DMS 273 (cell line): Measurements from ENCODE around the gene TRAPPC12.
A peak's percentile ranks its signal among the peaks of the same experiment; 100 is the strongest.
"Not testable (repeated sequence)": the region's sequence is repeated elsewhere in the genome, so short reads cannot be mapped to it uniquely, and the experiment has no call there.

Experiments
- DNase-seq: peaks from one replicate; lab custom pipeline; 2025; ENCODE audit not compliant: unreplicated experiment; lab: John Stamatoyannopoulos, UW

Gene TRAPPC12

DNA sequence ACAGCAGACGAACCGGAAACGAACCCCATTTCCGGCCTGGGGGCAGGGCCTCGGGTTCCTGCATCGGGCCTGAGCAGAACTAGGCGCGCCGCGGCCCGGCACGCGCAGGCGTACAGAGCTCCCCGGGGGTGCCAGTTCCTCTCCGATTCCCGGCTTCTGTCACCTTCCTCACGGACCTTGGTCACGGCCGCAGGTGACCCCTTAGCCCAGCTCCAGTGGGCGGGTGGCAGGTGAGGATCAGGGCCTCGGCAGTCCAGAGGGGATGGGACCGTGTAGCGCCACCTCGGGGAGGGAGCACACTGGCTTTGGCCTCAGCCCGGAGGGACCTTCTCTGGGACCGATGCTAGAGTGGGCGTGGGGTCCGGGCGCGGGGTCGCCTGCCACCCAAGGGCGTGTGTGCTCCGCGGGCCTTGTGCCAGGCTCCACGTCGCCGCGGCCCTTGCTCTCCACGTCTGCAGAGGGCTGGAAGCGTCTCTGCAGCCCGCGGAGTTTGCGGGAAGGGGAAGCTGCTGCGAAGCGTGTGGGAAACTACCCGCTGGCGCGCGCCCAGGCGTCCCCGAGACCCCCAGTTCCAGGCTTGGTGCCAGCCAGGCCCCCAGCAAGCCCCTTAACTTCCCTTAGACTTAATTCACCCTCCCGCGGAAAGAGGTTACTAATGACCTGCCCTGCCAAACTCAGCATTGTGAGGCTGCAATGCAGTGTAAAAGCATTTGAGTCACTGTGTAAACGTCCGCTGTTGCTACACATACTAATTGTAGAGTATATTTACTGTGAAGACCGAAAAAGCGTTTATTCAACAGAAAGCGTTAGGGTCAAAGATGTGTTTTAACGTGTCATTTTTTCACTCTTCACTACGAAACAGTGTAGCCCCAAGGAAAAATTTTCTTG is at the start of gene TRAPPC12:
TRAPPC12 (plus strand) TSS at position 48 of the 888 bp plus-strand sequence. CDS start 7,930 bp downstream, outside the sequence.
- DNase-seq: peak; percentile 96

DNA sequence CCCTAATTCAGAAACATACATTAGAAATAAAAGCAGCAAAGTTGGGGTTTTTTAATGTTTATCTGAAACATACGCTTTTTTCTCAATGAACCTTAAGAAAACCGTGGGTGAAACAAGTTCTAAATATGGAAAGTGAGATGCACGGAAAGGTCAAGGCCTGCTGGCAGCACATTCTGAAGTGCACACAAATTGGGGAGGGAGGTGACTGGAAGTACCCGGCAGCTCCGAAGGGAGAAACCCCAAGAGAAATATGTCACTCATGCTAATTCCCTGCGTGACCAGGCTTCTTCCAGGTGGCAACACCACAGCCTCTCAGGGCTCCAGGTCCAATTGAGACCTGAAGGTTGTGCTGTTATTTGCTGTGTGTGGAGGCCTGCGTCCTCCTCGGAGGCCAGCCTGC is 47.4 kb upstream of the TRAPPC12 start:
- no peak for DNase-seq

DNA sequence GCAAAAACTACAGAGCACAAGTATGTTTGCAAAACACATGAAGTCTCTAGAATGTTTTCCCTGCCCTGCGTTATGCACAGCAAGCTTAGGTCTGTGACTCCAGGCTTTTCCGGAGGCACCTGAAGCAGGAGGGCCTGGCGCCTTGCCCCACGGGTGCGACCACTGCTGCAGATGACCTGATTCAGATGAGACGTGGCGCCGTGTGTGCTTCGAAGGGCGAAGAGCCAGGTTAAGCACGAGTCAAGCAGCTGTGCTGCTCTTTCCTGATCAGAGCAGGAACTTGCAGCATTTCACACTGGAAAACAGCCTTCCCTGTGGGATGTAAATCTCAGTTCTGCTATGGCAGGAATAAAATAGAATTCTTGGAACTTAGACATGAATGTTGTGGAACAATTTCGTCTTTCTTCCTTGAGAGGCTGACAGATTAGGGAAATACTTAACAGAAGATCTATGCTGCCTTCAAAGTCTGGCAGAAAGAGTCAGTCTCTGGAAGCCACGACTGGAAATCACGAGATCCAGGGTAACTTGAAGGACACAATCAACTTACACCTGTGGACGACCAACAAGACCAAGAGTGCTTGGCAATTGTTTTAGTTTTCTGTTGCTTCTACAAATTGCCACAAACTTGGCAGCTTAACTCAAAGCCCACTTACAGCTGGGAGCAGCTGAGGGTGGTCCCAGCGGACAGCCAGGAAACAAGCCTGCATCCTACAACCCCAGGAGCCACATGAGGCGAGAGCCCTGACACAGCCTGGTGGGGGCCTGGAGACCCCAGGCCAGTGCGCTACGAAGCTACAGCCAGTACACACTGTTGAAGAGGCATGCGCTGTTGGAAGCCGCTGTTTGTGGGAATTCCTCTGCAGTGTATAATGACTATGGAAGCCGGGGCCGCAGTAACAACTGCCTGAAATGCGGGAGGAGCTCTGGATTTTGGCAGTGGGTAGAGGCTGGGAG is 44.8 kb upstream of the TRAPPC12 start:
- DNase-seq: no peak

DNA sequence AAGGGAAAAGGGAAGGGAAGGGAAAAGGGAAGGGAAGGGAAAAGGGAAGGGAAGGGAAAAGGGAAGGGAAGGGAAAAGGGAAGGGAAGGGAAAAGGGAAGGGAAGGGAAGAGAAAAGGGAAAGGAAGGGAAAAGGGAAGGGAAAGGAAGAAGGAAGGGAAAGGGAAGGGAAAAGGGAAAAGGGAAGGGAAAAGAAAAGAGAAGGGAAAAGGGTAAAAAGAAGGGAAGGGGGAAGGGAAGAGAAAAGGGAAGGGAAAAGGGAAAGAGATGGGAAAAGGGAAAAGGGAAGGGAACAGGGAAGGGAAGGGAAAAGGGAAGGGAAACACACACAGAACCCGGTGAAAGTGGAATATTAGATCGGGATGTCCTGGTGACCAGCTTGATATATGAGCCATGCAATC is 42.6 kb upstream of the TRAPPC12 start:
- DNase-seq: no peak

DNA sequence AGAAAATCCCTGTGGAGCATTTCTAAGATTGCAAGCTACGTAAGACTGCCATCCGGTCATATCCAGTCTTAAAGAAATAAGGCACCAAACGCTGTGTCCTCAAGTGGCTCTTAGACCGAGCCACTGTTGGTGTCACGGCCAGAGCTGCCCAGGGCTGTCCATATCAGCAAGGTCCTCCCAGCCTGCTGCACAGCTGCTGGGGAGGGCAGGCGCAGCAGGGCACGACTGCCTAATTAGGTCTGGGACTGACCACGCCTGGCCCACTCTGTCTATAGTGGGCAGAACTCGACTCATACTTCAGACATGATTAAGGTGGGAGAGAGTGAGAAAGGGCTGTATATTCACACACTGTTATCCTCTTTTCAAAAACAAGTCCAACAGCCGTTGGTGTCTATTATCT is 41.2 kb upstream of the TRAPPC12 start:
- no peak for DNase-seq

DNA sequence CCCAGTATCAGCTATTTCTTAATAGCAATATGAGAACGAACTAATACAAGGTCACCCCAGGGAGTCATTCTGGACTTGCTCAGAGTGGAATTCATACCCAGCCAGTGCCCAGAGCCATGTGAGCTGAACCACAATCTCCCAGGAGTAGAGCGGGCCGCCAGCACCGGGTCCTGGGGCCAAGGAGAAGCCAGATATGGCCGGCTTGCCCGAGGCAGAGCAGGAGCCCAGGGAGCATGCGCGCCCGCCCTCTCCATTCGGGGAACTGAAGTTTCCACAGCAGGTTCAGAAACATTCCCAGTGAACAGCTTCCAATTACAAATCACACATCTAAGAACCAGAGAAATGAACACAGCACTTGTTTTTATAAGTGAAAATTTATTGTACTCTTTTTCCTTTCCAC is 39.4 kb upstream of the TRAPPC12 start:
- no peak for DNase-seq

DNA sequence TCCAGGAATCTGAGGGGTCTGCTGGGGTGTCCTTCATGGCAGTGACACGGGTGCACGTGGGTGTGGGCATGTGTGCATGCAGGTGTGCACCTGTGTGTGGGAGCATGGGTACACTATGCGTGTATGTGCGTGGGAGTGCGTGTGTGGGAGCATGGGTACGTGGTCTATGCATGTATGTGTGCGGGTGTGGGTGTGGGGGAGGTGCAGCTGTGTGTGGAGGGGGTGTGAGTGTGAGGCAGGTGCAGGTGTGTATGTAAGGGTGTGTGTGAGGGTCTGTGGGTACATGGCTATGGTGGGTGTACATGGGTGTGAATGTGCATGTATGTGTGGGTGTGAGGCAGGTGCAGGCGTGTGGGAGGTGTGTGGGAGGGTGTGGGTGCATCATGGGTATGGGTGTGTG is 38.2 kb upstream of the TRAPPC12 start:
- DNase-seq: no peak

DNA sequence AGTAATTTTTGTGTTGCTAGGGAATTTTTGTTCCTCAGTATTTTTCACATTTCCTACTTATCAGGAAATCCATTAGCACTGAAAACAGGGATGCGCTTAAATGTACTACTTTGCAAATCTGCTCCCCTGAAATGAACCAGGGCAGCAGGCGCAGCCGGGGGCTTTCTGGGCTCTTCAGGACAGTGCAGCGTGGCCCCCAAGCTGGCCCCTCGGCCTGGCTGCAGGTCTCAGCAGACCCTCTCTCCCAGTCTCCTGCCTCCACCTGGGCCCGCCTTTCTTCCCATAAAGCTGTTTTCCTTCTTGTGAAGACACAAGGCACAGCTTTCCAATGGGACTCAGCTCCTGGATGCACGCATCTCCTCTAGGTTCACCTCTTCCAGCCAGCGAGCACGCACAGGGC is 37.2 kb upstream of the TRAPPC12 start:
- DNase-seq: no peak

DNA sequence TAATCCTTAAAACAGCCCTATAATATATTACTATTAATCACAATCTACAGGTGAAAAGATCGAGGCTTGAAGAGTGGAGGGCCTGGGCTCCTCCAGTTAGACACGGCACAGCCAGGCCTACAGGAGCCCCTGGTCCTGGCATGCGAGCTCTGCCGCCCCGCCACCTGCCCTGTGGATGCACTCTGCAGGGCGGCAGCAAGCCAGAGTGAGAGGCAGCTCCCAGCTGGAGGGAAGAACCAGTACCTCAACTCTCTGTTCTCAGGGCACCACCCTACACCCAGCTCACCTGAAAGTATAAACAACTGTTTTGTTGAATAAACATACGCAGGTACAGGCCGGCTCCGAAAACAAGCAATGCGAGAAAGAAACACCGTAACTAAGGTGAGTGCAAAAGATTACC is 36.5 kb upstream of the TRAPPC12 start:
- no peak for DNase-seq

DNA sequence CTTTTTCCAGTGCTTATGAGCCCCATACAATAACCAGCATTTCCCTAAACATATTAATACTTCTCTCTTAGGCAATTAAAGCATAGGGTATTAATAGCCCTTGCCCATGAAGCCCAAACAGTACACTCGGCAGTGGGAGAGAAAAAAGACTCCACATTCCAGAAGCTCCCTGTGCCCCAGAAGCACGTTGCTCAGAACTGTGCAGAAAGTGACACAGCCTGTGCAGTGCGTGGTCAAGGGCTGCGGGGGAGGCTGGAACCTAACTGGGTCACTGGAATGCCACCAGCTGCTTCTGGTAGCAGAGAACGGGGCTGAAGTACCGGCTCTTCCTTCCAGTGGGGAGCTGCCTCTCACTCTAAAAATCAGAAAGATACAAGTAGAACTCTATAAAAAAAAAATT is 34.6 kb upstream of the TRAPPC12 start:
- DNase-seq: no peak

DNA sequence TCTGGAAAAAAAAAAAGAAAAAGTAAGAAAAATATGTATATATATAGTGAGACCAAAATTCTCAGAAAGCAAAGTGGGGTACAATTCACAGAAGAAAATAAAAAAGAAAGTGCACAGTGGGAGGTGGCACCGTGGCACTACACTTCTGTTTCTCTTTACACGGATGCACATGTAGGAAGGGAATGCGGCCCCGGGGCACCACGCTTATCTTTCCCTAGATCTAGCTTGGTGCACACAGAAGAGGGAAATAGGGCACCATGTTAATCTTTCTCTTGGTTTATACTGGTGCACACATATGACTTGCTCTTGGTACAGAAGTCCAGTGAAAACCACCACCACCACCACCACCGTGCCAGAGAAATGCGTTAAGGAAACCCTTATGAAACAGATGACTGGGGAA is 33.9 kb upstream of the TRAPPC12 start:
- no peak for DNase-seq

DNA sequence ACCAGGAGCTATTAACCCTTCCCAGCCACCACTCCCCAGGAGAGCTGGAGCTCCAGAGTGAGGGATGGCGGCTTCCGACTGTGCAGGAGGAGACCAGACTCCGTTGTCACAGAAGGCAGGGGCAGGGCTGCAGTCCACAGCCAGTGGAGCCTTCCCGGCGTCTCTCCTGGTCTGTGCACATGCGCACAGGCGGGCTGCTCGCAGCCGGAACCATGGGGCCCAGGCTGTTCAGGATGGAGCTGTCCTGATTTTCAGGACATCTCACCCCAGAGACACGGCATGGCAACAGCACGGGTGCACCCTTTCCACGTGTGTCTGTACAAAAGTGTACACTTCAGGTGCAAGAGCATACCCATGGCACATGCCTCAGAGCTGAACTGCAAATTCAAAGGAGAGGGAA is 30.7 kb upstream of the TRAPPC12 start:
- no peak for DNase-seq

DNA sequence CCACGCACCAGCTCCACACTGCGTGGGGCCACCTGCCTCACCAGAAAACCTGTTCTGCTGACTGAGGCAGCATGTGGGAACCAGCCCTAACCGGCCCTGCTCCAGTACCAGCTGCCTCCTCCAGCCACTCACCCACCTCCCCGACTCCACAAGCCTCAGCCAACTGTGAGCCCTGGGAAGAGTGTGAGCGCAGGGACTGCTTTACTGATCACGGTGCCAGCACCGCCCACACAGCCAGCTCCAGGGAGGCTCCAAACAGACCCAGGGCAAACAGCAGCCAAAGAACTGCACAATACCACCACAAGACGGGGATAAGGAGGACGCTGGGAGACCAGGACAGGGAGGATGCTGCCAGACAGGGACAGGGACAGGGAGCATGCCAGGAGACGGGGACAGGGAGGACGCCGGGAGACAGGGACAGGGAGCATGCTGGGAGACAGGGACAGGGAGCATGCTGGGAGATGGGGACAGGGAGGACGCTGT is 30.2 kb upstream of the TRAPPC12 start:
- DNase-seq: peak; percentile 48

DNA sequence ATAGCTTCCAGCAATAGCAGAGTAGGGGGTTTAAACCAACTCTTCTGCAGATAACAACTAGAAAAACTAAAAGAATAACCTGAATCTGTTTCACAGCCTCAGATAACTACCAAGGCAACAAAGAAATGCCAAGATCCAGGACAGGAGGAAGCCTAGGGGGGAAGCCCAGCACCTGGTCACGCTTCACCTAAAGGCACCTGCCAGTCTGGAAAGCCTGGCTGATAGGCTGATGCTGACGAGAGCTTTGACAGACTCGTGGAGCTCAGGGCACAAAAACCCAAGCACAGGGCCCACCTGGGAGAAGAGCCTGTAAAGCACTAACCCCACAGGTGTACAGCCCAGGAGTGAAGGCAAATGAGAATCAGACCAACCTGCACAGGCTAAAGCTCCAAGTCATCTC is 24.5 kb upstream of the TRAPPC12 start:
- no peak for DNase-seq

DNA sequence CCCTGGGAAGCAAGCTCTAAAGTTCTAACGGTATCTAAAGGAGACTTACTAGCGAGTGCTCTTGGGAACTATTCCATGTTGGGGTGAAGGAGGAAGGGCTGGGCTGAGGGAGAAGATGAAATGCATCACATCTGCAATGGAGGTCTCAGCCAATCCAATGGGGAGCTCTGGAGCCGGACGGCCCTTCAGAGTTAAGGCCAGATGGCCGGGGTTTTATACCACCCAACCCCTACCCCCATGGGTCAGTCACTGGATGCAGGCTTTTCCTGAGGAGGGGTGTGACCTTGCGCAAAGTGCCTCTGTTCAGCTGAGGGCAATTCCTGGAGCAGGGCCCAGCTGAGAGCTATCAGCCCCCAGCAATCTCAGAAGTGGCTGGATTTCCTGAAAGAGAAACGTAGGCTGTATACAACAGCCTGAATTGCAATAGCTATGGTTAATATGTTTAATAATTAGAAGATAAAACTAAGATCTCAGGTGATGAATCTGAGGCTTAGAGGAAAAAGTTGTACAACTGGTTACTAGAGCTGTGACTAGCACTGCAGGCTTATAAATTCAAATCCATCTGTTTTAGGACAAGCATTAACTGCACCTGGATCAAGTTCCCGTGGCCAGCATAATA is 23.4 kb upstream of the TRAPPC12 start:
- DNase-seq: no peak

DNA sequence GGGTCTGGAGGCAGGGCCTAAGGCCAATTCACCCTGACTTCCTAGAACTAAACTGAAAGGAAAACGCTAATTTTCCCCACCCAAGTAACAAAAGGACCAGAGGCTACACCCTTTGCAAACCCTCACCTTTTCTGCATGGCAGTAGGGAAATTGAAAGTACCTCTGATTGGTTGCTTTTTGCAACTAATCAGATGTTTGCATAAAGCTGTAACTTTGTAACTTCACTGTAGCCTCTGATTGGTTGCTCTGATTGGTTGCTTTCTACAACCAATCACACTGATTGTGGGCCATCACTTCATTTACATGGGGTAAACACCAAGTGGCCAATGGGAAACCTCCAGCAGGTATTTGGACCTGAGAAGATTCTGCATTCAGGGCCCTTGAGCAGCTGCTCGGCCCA is 22.7 kb upstream of the TRAPPC12 start:
- no peak for DNase-seq

DNA sequence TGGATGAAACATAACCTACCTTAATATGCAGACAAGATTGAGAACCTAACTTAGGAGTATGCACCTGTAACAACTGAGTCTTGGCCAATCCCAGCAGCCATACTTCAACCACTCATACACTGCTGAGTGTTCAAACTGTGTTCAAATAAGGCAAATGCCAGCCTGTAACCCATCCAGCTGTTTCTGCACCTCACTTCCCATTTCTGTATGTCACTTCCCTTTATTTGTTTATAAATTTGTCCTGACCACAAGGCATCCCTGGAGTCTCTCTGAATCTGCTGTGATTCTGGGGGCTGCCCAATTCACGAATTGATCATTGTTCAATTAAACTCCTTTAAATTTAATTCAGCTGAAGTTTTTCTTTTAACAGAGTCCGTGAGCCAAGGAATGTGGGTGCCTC is 22.0 kb upstream of the TRAPPC12 start:
- not testable (repeated sequence) for DNase-seq

DNA sequence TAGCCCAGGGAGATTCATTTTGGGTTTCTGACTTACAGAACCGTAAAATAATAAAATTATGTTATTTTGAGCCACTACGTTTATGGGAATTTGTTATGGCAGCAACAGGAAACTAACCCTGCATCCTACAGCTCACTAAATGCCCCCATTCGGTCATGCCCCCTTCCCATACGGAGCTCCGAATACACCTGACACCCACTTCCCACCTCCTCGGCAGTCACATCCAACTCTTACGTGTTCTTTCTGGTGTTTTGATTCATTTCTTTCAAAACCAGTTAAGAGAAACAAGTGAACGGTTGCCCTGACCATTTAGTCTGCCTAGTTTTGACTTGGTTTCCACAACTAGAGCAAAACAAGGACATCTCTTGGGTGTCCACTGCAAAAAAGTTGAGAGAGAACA is 21.6 kb upstream of the TRAPPC12 start:
- DNase-seq: no peak

DNA sequence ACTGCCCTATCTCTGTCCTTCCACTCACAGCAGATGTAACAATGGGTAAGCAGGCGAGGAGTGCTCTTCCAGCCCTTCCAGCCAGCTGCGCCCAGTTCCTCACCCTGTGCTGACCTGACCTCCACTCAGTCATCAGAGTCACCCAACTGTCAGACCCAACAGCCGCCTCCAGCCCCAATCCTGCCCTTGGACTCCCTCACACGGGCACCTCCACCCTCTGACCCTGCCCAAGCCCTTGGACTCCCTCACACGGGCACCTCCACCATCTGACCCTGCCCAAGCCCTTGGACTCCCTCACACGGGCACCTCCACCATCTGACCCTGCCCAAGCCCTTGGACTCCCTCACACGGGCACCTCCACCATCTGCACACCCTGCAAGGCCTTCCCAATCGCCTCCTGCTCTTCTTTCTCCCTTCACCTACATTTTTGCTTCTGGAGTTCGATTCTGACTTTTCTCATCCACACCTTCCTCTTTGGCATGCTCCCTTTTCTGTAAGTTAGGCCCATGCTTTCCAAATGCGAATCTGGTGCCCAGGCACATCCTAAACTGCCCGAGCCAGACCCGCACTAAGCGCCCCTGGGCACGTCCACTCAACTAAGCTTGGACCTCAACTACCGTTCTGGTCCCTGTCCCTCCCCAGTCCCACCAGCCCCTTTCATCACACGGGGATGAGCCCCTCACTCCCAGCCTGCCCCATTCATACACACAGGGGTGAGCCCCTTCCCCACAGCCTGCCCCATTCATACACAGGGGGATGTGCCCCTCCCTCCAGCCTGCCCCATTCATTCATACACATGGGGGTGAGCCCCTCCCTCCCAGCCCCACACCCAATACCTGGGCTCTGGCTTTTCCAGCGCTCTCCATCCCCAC is 17.7 kb upstream of the TRAPPC12 start:
- no peak for DNase-seq

DNA sequence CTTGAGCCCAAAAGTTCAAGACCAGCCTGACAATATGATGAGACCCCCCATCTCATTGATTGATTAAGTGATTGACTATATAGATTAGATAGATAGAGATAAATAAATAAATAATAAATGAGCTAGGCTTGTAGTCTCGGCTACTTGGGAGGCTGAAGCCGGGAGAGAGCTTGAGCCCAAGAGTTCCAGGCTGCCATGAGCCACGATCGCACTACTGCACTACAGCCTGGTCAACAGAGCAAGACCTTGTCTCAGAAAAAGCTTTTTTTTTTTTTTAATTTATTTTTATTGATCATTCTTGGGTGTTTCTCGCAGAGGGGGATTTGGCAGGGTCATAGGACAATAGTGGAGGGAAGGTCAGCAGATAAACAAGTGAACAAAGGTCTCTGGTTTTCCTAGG is 14.3 kb upstream of the TRAPPC12 start:
- DNase-seq: no peak
